Measurements from ENCODE around the gene SIRPD. TPM values are rescaled to one million over a fixed set of nuclear protein-coding genes. Genes with fewer than 3 reads are reported as not detected.
A peak's percentile ranks its signal among the peaks of the same experiment; 100 is the strongest.

The SIRPD gene
- total and polyA plus RNA-seq, 2 donors (not counting 1 experiment from before 2014, with no cell fraction given): not detected

DNA sequence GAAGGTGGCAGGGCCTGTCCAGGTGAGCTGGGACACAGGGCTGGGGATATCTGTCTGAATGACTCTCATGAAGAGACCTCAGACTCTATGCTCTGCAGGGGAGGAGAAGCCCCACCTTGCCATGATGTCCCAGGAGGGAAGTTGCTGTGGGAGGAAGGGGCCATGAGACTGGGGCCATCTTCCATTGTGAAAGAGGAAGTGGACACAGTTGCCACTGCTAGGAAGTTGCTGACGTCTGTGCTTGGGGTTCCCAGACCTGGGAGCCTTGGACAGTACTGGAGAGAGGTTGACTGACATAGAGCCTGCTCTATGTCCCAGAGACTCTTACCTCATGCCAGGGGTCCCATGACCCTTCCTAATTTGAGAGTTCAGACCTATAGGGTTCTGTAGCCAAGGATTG lies 37.8 kb upstream of the SIRPD start:
- peak; percentile 8 for DNase-seq

More for the DNA sequence above, 37.8 kb upstream of the SIRPD start:
- no peaks in the 10 kb centered on the region for H3K9me3 ChIP-seq (ENCODE audit: control extremely low read depth in 1 of 3, control insufficient read depth in 2 of 3, insufficient read depth in 1 of 3, low read length in 2 of 3)
- no peak overlapping the region for H3K9ac ChIP-seq (ENCODE audit: low read length)
- WGBS (ENCODE audit: insufficient coverage): 0% methylated on average over 1 of the region's 1 CpG
- H3K36me3 ChIP-seq (replicated peaks in 1 of 2; ENCODE audit: control extremely low read depth in 1 of 2, control insufficient read depth in 1 of 2, extremely low read depth in 1 of 2, insufficient read depth in 2 of 2, low read length in 1 of 2): no peaks in the 10 kb centered on the region
- no peak overlapping the region for H3K4me3 ChIP-seq (ENCODE audit: control extremely low read depth in 1 of 5, extremely low read depth in 1 of 5, insufficient read depth in 1 of 5, low read depth in 2 of 5, low read length in 4 of 5)
- intact Hi-C loops (cut with micrococcal nuclease): no loop called here
- ChIA-PET POLR2A (no interaction called here), CTCF (no interaction called here)
- Mint-ChIP-seq H3K4me3 (no peak overlapping the region), H3K9me3 (ENCODE audit: insufficient read depth) (peaks cover 3% of the 10 kb centered on the region), H3K27ac (no peak overlapping the region), H3K4me1 (peaks cover 6% of the 10 kb centered on the region), H3K27me3 (no peaks in the 10 kb centered on the region)
- no peak overlapping the region for H3K4me2 ChIP-seq (replicated peaks; ENCODE audit: low read depth, low read length, poor library complexity, severe bottlenecking)
- no peaks in the 10 kb centered on the region for H3K79me2 ChIP-seq (ENCODE audit: control insufficient read depth, insufficient read depth, low read length)
- ATAC-seq (ENCODE audit: low read depth): no peak
- H3K27me3 ChIP-seq (replicated peaks in 1 of 4; ENCODE audit: control extremely low read depth in 1 of 4, control insufficient read depth in 3 of 4, insufficient read depth in 4 of 4, low read length in 3 of 4): no peaks in the 10 kb centered on the region
- peaks cover 0 to 6% of the 10 kb centered on the region in 2 donors for H3K4me1 ChIP-seq (ENCODE audit: control insufficient read depth in 2 of 2, insufficient read depth in 2 of 2, low read length in 2 of 2)
- H3K27ac ChIP-seq (ENCODE audit: low read length in 2 of 2): no peak overlapping the region
- H2AFZ ChIP-seq (ENCODE audit: insufficient read depth, low read depth, low read length, poor library complexity, severe bottlenecking): no peak overlapping the region
- no peaks in the 10 kb centered on the region for H4K20me1 ChIP-seq (ENCODE audit: control insufficient read depth, insufficient read depth, low read length, poor library complexity, severe bottlenecking)
- TF ChIP-seq CTCF (IDR thresholded peaks at IDR 0.05): no peak
- no peak for TF ChIP-seq EZH2 (IDR thresholded peaks at IDR 0.05; ENCODE audit: borderline replicate concordance, insufficient read depth, low read depth, low read length, poor library complexity, severe bottlenecking)
